ENCODE measurements around the gene SHH. TPM values are rescaled to one million over a fixed set of nuclear protein-coding genes. Genes with fewer than 3 reads are reported as not detected.

The SHH gene
- total and polyA plus RNA-seq, 2 of the 13 experiments (the other 11 are each of a cell fraction or from before 2014, with no cell fraction given), result 1.9 to 3.4 TPM

GRCh38 chr7:155808549-155809331 lies 3.5 kb downstream of the SHH start (continued):
- TF ChIP-seq, protein P1, sequence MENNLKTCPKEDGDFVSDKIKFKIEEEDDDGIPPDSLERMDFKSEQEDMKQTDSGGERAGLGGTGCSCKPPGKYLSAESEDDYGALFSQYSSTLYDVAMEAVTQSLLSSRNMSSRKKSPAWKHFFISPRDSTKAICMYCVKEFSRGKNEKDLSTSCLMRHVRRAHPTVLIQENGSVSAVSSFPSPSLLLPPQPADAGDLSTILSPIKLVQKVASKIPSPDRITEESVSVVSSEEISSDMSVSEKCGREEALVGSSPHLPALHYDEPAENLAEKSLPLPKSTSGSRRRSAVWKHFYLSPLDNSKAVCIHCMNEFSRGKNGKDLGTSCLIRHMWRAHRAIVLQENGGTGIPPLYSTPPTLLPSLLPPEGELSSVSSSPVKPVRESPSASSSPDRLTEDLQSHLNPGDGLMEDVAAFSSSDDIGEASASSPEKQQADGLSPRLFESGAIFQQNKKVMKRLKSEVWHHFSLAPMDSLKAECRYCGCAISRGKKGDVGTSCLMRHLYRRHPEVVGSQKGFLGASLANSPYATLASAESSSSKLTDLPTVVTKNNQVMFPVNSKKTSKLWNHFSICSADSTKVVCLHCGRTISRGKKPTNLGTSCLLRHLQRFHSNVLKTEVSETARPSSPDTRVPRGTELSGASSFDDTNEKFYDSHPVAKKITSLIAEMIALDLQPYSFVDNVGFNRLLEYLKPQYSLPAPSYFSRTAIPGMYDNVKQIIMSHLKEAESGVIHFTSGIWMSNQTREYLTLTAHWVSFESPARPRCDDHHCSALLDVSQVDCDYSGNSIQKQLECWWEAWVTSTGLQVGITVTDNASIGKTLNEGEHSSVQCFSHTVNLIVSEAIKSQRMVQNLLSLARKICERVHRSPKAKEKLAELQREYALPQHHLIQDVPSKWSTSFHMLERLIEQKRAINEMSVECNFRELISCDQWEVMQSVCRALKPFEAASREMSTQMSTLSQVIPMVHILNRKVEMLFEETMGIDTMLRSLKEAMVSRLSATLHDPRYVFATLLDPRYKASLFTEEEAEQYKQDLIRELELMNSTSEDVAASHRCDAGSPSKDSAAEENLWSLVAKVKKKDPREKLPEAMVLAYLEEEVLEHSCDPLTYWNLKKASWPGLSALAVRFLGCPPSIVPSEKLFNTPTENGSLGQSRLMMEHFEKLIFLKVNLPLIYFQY (CRISPR knock-in tag; IDR thresholded peaks at IDR 0.05; ENCODE audit: borderline replicate concordance), result no peak
- peak; percentile 8; the same call in 1 of the 2 replicates for TF ChIP-seq ZNF543 (CRISPR knock-in tag; IDR thresholded peaks at IDR 0.05)
- TF ChIP-seq GLI4 (CRISPR knock-in tag; IDR thresholded peaks at IDR 0.05; ENCODE audit: borderline replicate concordance), result no peak
- TF ChIP-seq ZNF230 (CRISPR knock-in tag; IDR thresholded peaks at IDR 0.05), result 0 out of 2 replicates have a peak, but pooled peaks have one; percentile 25
- TF ChIP-seq ZMAT3 (CRISPR knock-in tag; conservative IDR thresholded peaks at IDR 0.05), result no peak; the same call in 1 of the 2 replicates
- TF ChIP-seq, protein P2, sequence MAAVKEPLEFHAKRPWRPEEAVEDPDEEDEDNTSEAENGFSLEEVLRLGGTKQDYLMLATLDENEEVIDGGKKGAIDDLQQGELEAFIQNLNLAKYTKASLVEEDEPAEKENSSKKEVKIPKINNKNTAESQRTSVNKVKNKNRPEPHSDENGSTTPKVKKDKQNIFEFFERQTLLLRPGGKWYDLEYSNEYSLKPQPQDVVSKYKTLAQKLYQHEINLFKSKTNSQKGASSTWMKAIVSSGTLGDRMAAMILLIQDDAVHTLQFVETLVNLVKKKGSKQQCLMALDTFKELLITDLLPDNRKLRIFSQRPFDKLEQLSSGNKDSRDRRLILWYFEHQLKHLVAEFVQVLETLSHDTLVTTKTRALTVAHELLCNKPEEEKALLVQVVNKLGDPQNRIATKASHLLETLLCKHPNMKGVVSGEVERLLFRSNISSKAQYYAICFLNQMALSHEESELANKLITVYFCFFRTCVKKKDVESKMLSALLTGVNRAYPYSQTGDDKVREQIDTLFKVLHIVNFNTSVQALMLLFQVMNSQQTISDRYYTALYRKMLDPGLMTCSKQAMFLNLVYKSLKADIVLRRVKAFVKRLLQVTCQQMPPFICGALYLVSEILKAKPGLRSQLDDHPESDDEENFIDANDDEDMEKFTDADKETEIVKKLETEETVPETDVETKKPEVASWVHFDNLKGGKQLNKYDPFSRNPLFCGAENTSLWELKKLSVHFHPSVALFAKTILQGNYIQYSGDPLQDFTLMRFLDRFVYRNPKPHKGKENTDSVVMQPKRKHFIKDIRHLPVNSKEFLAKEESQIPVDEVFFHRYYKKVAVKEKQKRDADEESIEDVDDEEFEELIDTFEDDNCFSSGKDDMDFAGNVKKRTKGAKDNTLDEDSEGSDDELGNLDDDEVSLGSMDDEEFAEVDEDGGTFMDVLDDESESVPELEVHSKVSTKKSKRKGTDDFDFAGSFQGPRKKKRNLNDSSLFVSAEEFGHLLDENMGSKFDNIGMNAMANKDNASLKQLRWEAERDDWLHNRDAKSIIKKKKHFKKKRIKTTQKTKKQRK (IDR thresholded peaks at IDR 0.05; ENCODE audit: low read length), result no peak
- TF ChIP-seq, protein P3, sequence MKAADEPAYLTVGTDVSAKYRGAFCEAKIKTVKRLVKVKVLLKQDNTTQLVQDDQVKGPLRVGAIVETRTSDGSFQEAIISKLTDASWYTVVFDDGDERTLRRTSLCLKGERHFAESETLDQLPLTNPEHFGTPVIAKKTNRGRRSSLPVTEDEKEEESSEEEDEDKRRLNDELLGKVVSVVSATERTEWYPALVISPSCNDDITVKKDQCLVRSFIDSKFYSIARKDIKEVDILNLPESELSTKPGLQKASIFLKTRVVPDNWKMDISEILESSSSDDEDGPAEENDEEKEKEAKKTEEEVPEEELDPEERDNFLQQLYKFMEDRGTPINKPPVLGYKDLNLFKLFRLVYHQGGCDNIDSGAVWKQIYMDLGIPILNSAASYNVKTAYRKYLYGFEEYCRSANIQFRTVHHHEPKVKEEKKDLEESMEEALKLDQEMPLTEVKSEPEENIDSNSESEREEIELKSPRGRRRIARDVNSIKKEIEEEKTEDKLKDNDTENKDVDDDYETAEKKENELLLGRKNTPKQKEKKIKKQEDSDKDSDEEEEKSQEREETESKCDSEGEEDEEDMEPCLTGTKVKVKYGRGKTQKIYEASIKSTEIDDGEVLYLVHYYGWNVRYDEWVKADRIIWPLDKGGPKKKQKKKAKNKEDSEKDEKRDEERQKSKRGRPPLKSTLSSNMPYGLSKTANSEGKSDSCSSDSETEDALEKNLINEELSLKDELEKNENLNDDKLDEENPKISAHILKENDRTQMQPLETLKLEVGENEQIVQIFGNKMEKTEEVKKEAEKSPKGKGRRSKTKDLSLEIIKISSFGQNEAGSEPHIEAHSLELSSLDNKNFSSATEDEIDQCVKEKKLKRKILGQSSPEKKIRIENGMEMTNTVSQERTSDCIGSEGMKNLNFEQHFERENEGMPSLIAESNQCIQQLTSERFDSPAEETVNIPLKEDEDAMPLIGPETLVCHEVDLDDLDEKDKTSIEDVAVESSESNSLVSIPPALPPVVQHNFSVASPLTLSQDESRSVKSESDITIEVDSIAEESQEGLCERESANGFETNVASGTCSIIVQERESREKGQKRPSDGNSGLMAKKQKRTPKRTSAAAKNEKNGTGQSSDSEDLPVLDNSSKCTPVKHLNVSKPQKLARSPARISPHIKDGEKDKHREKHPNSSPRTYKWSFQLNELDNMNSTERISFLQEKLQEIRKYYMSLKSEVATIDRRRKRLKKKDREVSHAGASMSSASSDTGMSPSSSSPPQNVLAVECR (CRISPR knock-in tag; IDR thresholded peaks at IDR 0.05; ENCODE audit: borderline replicate concordance), result peak; percentile 18; the same call in 1 of the 2 replicates
- TF ChIP-seq SP140L (CRISPR knock-in tag; IDR thresholded peaks at IDR 0.05; ENCODE audit: borderline replicate concordance), result no peak
- peak; percentile 86 for TF ChIP-seq ETV5 (CRISPR knock-in tag; IDR thresholded peaks at IDR 0.05; ENCODE audit: borderline replicate concordance)
- TF ChIP-seq, protein P4, sequence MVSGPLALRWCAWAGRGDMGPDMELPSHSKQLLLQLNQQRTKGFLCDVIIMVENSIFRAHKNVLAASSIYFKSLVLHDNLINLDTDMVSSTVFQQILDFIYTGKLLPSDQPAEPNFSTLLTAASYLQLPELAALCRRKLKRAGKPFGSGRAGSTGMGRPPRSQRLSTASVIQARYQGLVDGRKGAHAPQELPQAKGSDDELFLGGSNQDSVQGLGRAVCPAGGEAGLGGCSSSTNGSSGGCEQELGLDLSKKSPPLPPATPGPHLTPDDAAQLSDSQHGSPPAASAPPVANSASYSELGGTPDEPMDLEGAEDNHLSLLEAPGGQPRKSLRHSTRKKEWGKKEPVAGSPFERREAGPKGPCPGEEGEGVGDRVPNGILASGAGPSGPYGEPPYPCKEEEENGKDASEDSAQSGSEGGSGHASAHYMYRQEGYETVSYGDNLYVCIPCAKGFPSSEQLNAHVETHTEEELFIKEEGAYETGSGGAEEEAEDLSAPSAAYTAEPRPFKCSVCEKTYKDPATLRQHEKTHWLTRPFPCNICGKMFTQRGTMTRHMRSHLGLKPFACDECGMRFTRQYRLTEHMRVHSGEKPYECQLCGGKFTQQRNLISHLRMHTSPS (CRISPR knock-in tag; IDR thresholded peaks at IDR 0.05; ENCODE audit: low read depth), result peak; percentile 69; the same call in 1 of the 2 replicates
- TF ChIP-seq ZBTB7B (CRISPR knock-in tag; IDR thresholded peaks at IDR 0.05), result peak; percentile 79; the same call in 1 of the 2 replicates
- TF ChIP-seq TGIF2 (CRISPR knock-in tag; IDR thresholded peaks at IDR 0.05), result no peak
- TF ChIP-seq TBL1XR1 (IDR thresholded peaks at IDR 0.05; ENCODE audit: borderline replicate concordance, low read length, partially characterized antibody), result no peak
- no peak for TF ChIP-seq HNRNPH1 (optimal IDR thresholded peaks at IDR 0.05; ENCODE audit: low read depth, low read length)
- TF ChIP-seq ZC3H13 (CRISPR knock-in tag; IDR thresholded peaks at IDR 0.05), result no peak

Measured in HepG2 (cell line).